ENCODE measurements around the gene GPR146.
A peak's percentile ranks its signal among the peaks of the same experiment; 100 is the strongest.

GPR146 gene

DNA sequence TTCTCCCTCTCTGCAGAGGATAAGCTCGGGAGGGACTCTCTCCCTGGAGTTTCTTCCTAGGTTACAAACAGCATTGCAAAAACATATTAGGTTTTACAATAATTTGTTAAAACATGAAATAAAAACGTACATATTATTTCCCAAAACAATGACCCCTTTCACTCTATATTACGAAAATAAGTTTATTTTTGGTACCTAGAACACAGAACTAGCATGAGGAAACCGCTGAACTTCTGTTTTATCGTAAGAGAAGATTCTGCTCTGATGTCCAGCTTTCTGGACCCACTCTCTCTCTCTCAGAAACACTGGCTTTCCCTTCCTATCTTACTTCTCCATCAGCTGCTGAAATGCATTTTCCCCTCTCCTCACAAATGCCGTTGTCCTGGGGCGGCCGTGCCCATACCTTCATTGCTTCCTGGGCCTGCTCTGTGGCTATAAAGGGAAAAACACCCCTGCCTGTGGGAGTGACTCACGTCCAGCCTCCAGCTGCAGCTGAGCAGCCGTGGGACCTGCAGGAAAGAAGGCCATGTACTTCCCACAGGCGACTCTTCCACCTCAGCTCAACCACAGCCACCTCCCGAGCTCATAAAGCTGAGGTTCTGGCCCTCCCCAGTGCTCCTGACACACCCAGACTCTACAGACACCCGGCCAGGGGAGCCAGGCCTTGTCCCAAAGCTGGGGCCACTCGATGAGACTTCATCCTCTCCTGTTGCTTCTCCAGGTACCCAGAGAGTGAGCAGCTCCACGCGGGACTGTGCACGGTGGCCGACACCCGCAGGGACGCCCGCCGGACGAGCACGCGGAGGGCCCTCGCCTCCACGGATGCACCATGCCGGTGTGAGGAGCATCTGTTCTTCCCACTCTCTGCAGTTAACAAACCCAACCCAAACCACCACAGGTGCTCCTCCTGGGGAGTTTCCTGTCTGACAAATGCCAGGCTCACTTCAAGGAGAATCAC, 46.6 kb downstream of the GPR146 start:
- no peak for DNase-seq (ENCODE audit: extremely low read depth in 1 of 2, low read depth in 1 of 2)

DNA sequence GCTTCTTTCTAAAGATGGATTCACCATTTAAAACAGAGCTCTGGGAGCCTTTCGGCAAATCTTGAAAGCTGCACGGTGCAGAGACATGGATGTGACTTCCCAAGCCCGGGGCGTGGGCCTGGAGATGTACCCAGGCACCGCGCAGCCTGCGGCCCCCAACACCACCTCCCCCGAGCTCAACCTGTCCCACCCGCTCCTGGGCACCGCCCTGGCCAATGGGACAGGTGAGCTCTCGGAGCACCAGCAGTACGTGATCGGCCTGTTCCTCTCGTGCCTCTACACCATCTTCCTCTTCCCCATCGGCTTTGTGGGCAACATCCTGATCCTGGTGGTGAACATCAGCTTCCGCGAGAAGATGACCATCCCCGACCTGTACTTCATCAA, 47.3 kb downstream of the GPR146 start:
- no peak for DNase-seq (ENCODE audit: extremely low read depth in 1 of 2, low read depth in 1 of 2)

DNA sequence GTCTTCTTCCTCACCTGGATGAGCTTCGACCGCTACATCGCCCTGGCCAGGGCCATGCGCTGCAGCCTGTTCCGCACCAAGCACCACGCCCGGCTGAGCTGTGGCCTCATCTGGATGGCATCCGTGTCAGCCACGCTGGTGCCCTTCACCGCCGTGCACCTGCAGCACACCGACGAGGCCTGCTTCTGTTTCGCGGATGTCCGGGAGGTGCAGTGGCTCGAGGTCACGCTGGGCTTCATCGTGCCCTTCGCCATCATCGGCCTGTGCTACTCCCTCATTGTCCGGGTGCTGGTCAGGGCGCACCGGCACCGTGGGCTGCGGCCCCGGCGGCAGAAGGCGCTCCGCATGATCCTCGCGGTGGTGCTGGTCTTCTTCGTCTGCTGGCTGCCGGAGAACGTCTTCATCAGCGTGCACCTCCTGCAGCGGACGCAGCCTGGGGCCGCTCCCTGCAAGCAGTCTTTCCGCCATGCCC, 47.9 kb downstream of the GPR146 start:
- DNase-seq (ENCODE audit: extremely low read depth in 1 of 2, low read depth in 1 of 2), result no peak

DNA sequence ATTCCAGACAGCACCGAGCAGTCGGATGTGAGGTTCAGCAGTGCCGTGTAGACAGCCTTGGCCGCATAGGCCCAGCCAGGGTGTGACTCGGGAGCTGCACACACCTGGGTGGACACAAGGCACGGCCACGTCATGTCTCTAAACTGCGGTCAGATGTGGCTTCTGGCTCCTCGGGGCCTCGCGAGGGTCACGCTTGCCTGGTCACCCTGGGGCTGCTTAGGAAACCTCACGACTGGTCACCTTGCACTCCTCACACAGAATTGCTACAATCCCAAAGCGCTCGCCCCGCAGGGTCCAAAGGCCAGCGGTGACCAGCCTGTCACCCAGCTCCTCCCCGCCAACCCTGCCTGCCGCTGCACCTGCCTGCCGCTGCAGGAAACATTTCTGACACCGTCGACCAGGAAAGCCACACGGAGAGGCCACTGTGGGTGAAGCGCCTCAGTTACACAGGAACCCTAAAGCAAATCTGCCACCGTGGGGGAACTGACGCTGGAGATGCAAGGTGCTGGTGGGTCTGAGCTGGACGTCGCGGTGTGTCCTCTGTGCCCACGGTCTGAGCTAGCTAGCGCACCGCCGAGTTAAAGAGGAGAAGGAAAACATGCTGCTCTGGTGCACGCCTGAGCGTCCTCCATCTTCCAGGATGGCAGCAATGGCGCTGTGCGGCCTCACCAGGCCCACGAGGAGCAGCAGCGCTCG, 48.6 kb downstream of the GPR146 start:
- no peak for DNase-seq (ENCODE audit: extremely low read depth in 1 of 2, low read depth in 1 of 2)

DNA sequence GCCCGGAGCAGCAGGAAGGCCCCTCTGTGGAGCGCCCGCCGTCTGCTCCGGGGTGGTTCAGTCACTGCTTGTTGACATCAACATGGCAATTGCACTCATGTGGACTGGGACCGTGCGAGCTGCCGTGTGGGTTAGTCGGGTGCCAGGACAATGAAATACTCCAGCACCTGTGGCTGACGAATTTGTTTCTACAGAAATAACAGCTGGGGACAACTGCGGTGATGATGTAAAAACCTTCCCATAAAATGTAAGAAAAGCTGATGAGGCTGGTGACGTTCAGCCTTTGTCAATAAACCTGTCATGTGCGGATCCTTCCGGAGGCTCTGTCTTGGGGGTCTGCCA, 49.1 kb downstream of the GPR146 start:
- no peak for DNase-seq (ENCODE audit: extremely low read depth in 1 of 2, low read depth in 1 of 2)

DNA sequence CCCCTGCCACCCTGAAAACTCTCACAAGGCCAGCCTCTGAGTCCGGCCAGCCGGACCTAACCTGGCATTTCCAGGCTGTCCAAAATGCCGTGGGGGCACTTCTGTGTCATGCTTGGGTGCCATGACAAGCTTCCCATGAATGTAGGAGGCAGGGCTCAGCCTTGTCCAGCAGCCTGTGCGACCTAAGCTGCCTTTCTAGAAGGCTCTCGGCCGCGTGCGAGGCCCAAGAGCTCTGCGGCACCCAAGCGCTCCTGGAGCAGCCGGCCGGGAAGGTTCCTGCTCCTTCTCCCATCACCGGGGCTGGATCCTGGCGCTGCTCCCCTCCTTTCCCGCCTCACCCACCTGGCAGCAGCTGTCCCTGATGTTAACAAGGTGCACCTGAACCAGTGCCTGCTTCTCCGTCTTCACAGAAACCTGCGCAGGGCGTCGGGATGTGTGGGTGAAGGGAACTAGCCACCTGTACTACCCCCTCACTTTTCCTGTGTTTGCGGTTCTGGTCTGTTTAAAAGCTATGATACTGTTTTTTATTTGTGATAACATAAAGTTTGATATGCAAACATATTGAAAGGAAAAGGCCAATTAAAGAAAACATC, 49.7 kb downstream of the GPR146 start:
- no peak for DNase-seq (ENCODE audit: extremely low read depth in 1 of 2, low read depth in 1 of 2)

DNA sequence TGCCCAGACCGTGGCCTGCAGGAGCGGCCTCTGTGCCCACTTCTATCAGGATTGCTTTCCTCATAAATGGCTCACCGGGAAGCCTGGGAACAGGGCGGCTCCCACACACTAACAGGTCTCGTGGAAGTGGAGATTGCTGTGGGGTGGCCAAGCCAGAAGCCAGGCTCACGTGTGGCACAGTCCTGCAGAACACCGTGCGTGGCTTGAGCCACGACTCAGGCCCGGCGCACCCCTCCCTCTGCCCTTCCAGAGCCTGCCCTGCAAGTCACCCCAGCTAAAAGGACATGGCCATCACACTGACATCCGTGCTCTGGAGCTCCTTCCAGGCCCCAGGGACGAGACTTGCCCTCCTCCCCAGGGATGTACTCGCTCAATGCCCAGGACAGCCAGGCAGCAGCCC, 50.5 kb downstream of the GPR146 start:
- DNase-seq (ENCODE audit: extremely low read depth in 1 of 2, low read depth in 1 of 2), result no peak

DNA sequence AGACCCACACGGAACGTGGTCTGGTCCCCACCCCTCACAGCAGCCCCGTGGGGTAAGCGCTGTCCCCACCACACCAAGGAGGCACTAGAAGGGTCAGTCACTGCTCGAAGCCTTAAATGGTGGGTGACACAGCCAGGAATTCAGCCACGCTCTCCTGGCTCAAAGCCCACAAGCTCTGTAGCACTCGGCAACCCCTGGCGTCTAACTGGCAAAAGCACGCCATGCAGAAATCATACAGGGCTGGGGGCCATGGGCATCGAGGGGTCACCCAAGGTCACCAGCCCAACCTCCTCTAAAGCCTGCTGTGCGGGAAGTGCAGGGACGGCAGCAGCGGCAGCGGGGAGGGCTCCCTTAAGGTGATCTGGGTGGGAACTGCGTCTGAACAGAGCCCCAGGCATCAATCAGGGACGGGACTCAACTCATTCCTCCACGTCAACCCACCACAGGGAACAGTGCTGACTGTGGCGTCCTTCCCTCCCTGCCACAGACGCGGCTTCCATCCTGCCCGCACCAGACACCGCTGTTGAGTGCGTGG, 51.3 kb downstream of the GPR146 start:
- no peak for DNase-seq (ENCODE audit: extremely low read depth in 1 of 2, low read depth in 1 of 2)

DNA sequence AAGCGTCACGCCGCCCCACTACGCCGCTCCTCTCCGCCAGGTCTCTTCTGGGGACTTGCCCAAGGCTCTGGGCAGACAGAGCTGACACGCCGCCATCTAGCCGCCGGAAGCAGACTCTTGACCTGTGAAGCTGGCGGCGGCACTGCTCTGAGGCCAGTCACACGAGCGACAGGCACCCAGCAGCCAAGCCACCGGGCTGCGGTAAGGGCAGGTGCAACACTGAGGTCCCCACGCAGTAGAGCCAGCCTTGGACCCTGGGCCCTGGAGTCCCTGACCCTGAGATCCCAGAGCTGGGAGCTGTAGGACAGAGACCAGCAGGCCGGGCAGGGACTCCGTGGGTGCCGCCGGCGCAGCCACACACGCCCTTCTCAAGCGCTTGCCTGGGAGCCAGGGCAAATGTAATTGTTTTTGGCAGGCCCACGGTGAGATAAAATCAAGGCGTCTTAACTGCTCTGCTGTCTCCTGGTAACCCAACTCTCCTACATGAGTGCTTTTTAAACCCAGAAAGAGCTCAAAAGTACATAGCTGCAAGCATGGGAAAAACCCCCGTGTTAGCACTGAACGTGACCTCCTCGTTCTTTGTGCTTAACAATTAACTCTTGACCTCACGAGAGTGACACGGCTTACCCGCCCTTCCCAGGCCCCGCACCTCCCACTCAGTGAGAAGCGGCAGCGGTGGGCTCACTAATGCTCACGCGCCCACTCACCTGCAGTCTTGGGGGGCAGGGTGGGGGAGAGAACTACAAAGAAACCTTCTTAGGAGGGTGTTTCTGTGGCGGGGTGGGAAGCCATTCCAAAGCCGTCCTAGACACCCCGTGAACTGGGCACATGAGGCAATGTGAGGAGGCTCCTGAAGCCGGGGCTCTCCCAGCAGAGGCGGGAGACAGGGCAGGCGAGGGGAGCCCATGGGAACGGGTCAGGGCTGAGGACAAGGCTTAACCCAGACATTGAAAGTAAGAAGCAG, 52.1 kb downstream of the GPR146 start:
- no peak for DNase-seq (ENCODE audit: extremely low read depth in 1 of 2, low read depth in 1 of 2)

DNA sequence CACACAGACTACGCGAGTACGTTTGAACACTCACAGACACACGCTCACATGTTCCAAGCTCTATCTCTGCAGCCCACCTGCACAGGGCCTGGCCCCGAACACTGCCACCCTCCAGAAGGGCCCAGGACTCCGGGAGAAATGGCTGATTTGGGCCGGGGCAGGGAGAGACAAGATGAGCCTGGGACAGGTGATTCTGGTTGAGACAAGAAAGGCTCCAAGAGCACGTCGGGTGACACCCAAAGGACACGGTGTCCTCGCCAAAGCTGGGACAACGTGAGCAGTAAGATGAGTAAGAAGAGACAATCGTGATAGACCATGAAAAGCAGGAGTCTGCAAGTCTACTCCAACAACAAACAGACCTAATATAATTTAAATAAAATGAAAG, 52.8 kb downstream of the GPR146 start:
- DNase-seq (ENCODE audit: extremely low read depth in 1 of 2, low read depth in 1 of 2), result no peak

DNA sequence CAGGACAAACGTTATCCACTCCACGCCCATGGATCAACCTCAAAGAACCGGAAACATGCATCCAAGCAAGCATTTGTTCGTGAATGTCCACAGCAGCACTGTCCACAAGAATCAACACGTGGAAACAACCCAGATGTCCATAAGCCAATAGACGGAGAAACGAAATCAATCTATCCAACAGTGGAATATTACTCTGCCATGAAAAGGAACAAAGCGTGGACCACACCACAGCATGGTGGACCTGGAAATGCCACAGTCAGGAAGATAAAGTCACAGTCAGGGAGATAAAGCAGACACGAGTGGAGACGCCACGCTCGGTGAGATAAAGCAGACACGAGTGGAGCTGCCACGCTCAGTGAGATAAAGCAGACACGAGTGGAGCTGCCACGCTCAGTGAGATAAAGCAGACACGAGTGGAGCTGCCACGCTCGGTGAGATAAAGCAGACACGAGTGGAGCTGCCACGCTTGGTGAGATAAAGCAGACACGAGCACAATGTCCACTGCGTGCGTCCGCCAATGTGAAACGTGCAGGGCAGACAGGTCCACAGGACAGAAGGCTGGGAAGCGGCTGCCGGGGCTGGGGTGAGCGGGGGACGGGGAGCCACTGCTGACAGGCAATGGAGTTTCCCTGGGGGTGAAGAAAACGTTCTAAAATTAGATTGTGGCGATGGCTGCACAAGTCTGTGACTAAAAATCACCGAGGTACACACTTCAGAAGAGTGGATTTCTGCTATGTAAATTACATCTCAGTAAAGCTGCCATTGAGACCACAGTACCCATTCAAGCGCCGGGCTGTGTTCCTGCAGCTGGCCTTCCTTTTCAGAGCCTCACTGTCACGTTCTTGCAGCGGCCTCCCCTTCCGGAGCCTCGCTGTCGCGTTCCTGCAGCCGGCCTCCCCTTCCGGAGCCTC, 54.2 kb downstream of the GPR146 start:
- no peak for DNase-seq (ENCODE audit: extremely low read depth in 1 of 2, low read depth in 1 of 2)

DNA sequence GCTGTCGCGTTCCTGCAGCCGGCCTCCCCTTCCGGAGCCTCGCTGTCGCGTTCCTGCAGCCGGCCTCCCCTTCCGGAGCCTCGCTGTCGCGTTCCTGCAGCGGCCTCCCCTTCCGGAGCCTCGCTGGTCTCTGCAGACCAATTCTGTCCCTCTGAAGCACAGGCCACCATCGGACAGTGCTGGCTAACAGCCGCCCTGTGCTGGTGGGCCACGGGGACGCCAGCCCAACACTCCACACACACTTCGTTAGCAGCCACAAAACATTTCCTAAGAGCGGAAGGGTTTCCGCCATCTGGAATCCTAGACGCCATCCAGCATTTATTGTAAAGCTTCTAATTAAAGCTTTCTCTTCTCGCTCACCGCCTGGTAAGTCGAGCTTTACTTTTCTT, 54.8 kb downstream of the GPR146 start:
- DNase-seq (ENCODE audit: extremely low read depth in 1 of 2, low read depth in 1 of 2), result no peak

DNA sequence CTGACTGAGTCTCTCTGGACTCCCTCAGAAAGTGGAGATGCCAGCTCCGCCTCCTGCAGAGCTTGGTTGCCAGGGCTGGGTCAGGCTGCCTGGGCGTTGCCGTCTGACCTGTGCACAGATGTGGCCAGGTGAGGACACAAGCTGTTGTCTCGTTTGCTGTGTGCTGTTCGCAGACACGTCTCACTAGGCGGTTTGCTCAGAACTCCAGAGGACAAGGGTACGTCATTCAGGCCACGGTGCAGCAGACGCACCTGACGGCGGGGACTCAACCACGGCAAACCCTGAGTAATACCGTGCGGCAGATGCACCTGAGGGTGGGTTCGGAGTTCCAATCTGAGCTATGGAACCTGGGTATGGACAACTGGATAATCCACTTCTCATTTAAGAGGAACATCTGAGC, 55.3 kb downstream of the GPR146 start:
- DNase-seq (ENCODE audit: extremely low read depth in 1 of 2, low read depth in 1 of 2), result no peak

DNA sequence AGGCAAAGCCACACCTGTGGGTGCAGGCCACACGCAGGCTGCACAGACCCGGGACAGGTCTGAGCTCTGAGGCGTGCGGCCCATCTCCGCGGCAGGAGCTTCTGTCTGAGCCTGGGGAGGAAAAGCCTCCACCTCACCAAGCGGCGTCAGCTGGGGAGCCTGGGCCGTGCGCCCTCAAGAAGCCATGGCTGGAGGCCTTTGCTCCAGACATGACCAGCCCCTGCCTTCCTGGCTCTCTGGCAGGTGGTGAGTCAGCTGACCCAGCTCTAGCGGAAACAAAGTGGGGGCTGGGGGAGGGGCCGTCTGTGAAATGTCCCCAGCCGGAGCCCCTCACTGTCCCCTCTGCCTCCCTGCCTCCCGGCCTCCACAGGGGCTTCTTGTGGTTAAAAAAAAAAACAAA, 56.0 kb downstream of the GPR146 start:
- no peak for DNase-seq (ENCODE audit: extremely low read depth in 1 of 2, low read depth in 1 of 2)

DNA sequence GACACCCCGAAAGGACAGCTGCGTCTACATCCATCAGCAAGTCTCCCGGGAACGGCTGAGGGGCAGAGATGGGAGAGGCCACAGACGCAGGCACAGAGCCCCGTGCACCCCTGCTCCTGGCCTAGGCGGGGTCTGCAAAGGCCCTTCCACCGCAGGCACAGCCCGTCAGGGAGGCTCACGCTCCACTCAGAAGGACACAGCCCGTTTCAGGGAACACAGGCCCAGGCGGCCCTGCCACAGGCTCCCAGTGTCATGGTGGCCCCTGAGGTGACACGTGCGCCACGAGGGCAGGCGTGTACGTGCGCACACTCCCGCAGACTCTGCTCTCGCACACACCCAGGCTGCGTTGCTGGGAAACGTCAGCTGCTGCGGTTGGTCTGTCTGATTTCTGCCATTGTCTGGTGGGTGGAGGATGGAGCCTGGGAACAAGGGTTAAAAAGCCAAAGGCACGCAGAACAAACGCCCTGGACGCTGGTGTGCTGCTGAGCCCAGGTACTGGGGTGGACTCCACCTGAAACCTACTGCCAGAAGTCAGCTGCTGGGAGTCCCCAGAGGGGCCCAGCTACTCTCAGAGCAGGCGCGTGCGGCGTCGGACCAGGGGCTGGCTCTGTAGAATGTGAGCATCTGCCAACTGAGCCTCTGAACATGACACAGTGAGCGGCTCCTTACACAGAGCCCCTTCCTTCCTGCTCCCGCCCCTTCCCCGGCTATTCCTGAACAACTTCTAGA, 56.7 kb downstream of the GPR146 start:
- no peak for DNase-seq (ENCODE audit: extremely low read depth in 1 of 2, low read depth in 1 of 2)

DNA sequence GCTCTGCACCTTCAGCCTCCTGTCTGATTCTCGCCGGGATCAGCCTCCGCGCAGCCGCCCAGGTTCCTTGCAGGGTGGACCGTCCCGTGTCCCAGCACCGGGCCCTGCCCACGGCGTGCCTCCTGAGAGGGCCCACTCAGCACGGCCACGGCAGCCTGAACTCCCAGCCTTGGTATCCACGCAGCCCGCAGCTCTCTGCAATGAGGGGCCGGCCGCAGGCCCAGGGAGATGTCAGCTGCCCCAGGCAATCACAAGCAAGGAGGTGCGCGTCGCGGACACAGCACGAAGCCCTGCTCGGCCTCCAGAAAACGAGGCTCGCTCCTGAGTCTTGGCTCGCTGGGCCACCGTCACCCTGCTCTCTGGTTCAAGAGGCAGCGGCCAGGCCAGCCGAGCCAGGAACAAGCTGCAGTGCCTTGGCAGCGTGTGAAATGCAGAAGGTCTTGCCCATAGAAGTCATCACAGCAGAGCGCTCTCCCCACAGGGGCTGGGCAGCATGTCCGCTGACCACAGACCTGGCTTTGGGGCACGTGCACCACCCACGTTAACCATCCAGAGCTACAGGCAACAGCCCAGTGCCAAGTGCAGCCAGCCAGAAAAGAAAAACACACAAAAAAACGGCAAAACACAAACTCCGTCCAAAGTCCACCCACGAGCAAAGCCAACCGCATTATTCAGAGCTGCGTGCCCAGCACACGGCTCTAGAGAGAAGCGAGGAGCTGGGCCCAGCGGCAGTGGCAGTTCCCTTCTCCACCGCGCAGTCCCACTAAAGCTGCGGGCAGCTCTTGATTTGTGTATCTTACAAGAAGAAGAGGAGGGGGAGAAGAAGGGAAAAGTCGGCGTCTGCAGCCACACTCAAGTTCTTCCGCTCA, 57.5 kb downstream of the GPR146 start:
- no peak for DNase-seq (ENCODE audit: extremely low read depth in 1 of 2, low read depth in 1 of 2)

DNA sequence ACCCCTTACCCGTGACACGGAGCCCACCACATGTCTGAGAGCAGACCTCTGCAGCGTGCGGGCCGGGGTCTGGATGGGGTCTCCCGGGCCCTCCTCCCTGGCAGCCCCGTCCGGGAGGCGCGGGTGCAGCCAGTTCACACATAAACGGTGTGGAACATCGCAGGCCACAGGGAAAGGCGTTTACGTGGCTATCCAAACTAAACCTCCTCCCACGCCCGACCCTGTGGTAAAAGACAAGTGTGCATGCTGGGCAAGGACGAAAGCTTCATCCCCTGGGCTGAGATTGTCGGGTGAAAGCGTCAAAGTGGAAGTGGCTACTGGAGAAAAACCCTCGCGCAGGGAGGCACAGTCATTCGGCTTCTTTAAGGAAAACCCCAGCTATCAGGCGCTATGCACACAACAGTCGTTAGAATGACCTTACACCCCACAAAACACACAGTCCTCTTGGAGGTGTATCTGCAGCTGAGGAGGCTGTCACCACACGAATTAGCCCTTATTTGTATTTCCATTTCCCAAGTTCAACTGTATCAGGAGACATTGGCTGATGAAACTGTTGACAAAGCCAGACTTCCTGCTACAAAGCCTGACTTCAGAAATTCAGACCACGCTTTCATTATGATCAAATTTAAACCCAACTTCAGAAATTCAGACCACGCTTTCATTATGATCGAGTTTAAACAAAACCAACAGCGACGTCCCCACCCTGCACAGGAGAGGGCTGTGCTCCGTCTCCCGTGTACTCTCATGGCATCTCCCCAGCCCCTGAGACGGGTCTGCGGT, 58.9 kb downstream of the GPR146 start:
- peak in 1 of 2 donors; percentile 40 for DNase-seq (ENCODE audit: extremely low read depth in 1 of 2, low read depth in 1 of 2)
